ENCODE results near the gene ANKRD62.

- TF ChIP-seq POLR2AphosphoS5 (IDR thresholded peaks at IDR 0.05; ENCODE audit: low read depth, low read length) (no peak), POLR2A (IDR thresholded peaks at IDR 0.05; ENCODE audit: low read depth, low read length) (no peak), TAF1 (IDR thresholded peaks at IDR 0.05; ENCODE audit: borderline replicate concordance, low read depth, low read length) (no peak)
These were observed 24.7 kb upstream of the ANKRD62 start for GRCh38 chr18:12068950-12069320.
